ENCODE results near the gene SNX11.

SNX11 gene

DNA sequence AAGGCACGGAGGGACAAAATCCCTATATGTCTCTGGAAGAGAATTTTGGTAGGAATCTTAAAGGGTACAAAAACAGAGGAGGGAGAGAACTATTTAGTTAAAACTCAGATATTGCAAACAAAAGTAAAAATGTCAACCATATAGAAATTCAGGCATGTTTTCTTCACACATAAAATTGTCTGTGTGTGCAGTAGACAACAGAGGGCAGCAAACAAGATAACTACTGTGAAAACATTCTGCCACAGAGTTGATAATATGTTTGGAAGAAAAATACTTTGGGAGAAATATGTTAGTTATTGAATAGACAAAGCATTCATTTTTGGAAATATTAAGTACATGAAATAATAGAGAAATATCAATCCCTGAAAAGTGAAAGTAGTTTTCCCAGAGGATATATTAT lies 56.2 kb downstream of the SNX11 start:
- DNase-seq, result no peak

DNA sequence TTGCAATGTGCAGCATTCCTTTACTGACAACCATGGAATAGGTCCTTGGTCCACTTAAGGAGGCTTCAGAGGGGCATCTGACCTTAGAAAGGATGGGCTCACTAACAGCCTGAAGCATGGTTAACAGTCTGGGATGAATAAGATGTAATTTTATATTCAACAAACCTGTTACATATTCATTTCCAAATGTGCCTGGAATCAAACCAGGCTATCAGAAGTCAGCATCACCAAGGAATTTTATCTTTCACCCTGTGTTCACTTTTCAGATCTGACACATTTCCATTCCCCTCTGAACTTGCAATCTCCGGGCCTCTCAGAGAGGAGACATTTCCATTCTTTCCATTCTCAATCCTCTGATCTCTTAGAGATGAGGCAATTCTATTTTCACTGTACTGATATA lies 62.4 kb downstream of the SNX11 start:
- DNase-seq, result no peak

Data from NCI-H1417 treated with DMSO at 0.1 percent for 48 hours (cell line).